ENCODE measurements around the gene SYT9. TPM values are rescaled to one million over a fixed set of nuclear protein-coding genes. Genes with fewer than 3 reads are reported as not detected.

Gene SYT9
- total RNA-seq, 2 experiments from 2014 or later, result not detected

GRCh38 chr11:7487360-7487759 is 235.7 kb downstream of the SYT9 start:
- H3K4me3 Mint-ChIP-seq, result no peak overlapping the region
- no peaks in the 10 kb centered on the region for H3K36me3 Mint-ChIP-seq (ENCODE audit: low read depth)
- CTCF ChIA-PET, result no interaction called here
- no peak overlapping the region for H3K27ac Mint-ChIP-seq
- POLR2A ChIA-PET, result no interaction called here
- DNase-seq (no peak), ATAC-seq (no peak)
- peaks cover 6% of the 10 kb centered on the region for H3K27me3 Mint-ChIP-seq (ENCODE audit: low read depth)
- no peaks in the 10 kb centered on the region for H3K4me1 Mint-ChIP-seq (ENCODE audit: low read depth)
- H3K9me3 Mint-ChIP-seq (ENCODE audit: insufficient read depth), result no peaks in the 10 kb centered on the region

DNA sequence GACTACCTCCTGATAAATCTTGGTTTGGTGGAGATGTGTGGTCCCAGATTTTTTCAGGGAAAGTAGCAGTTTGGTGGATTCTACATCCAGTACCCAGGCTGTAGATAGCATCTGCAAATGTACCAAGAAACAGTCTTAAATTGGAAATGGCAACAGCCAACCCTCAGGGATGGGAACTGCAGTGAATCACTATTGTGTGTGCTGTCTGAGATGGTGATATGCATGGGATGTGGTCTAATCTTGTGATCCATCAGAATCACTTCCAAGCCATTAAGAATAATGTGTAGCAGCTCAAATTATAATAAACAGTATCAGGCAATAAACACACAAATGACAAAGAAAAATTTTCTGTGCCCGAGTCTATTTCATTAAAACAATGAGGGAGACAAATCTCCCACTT is 237.0 kb downstream of the SYT9 start:
- CTCF ChIA-PET, result no interaction called here
- DNase-seq (no peak), ATAC-seq (no peak)
- POLR2A ChIA-PET, result no interaction called here
- Mint-ChIP-seq H3K36me3 (ENCODE audit: low read depth) (no peaks in the 10 kb centered on the region), H3K27ac (no peak overlapping the region), H3K27me3 (ENCODE audit: low read depth) (peaks cover 6% of the 10 kb centered on the region), H3K4me3 (no peak overlapping the region), H3K4me1 (ENCODE audit: low read depth) (no peaks in the 10 kb centered on the region), H3K9me3 (ENCODE audit: insufficient read depth) (no peaks in the 10 kb centered on the region)

DNA sequence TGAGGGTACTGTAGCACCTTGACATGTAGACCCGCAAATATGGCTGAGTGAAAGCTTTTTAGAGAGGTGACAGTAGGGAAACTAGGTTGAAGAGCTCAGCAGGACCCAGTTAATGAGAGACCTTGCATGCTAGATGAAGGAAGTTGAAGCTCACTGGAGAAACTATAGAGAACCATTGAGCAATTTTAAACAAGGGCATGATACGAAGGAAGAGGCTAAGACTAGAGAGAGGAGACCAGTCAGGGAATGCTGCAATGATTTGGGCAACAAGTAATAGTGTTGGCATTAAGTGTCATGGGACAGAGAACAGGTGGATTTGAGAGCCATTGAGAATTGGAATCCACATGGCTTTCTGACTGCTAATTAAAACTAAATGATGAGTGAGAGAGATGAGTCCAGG is 237.7 kb downstream of the SYT9 start:
- Mint-ChIP-seq H3K4me1 (ENCODE audit: low read depth) (no peaks in the 10 kb centered on the region), H3K9me3 (ENCODE audit: insufficient read depth) (no peaks in the 10 kb centered on the region), H3K27me3 (ENCODE audit: low read depth) (peaks cover 6% of the 10 kb centered on the region), H3K27ac (no peak overlapping the region), H3K36me3 (ENCODE audit: low read depth) (no peaks in the 10 kb centered on the region), H3K4me3 (no peak overlapping the region)
- DNase-seq, result no peak
- ChIA-PET CTCF (no interaction called here), POLR2A (no interaction called here)
- no peak for ATAC-seq

DNA sequence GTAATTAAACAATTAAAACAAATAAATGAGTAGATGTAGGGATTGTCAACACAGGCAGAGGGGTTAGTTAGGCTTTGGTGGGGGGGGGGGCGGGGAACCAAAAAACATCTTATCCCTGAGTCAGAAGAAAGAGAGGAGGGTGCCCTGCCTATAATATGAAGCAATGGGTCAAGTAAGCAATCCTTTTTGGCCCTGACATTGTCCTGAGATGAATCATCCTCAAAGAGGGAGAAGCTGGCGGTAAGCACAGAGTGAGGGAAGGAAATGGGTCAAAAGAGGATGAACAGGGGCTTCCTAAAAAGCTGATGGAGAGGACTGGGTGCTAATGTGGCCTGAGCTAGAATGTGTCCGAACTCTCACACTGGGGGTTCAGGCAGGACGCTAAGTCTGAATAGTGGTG is 238.3 kb downstream of the SYT9 start:
- DNase-seq, result no peak
- CTCF ChIA-PET, result interaction anchor here (1.2 to 1.3 kb wide), 2 partner anchors 22 to 48 kb away, joined by 3 to 4 read pairs; no protein-coding TSS in a partner anchor
- no peak overlapping the region for H3K4me3 Mint-ChIP-seq

DNA sequence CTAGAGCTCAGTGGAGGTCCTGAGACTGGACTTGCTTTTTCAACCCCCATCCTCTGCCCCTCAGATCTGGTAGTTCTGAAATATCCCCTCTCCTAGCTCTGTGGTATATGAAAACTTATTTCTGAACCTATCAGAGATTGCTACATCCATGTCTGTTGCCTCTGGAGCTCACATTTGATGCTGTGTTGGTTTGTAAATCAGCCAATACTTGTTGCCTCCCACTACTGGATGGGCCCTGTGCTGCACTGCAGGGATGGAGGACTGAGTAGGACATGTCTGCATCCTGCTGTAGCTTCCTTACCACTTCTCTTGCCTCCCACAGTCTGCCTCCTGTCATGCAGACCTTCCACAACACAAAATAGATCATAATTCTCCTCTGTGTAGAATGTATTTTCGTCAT is 238.8 kb downstream of the SYT9 start:
- no peak overlapping the region for H3K27ac Mint-ChIP-seq
- H3K27me3 Mint-ChIP-seq (ENCODE audit: low read depth), result peaks cover 6% of the 10 kb centered on the region
- no peak overlapping the region for H3K4me3 Mint-ChIP-seq
- ChIA-PET POLR2A (no interaction called here), CTCF (interaction anchor here (0.8 to 1.3 kb wide), 3 partner anchors 22 to 175 kb away, joined by 3 to 4 read pairs (median 3); no protein-coding TSS in a partner anchor)
- no peaks in the 10 kb centered on the region for H3K9me3 Mint-ChIP-seq (ENCODE audit: insufficient read depth)
- ATAC-seq, result no peak
- H3K36me3 Mint-ChIP-seq (ENCODE audit: low read depth), result no peaks in the 10 kb centered on the region
- no peak for DNase-seq
- H3K4me1 Mint-ChIP-seq (ENCODE audit: low read depth), result no peaks in the 10 kb centered on the region

More for the DNA sequence above, 238.3 kb downstream of the SYT9 start:
- peaks cover 6% of the 10 kb centered on the region for H3K27me3 Mint-ChIP-seq (ENCODE audit: low read depth)
- H3K4me1 Mint-ChIP-seq (ENCODE audit: low read depth), result no peaks in the 10 kb centered on the region
- H3K9me3 Mint-ChIP-seq (ENCODE audit: insufficient read depth), result no peaks in the 10 kb centered on the region
- POLR2A ChIA-PET, result no interaction called here
- no peak overlapping the region for H3K27ac Mint-ChIP-seq
- ATAC-seq, result no peak
- H3K36me3 Mint-ChIP-seq (ENCODE audit: low read depth), result no peaks in the 10 kb centered on the region

DNA sequence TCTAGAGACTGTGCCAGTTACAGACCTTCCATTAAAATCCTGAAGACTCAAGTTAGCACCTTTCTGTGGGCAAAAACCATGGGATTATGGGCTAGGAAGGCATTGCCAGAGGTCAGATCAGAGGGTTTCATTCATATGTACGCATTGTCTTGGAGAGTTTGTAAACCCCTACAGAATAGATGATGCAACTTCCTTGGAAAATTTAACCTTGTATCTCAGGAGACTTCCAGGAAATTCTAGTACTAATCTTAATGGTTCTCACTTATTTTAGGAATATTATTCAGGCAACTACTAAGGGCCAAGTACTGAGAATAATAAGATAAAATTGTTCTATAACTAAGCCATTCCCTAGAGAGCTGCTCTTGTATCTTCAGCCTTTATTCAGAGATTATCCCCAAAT is 240.5 kb downstream of the SYT9 start:
- H3K9me3 Mint-ChIP-seq (ENCODE audit: insufficient read depth), result no peaks in the 10 kb centered on the region
- DNase-seq, result no peak
- peaks cover 6% of the 10 kb centered on the region for H3K27me3 Mint-ChIP-seq (ENCODE audit: low read depth)
- POLR2A ChIA-PET, result no interaction called here
- peaks cover 2% of the 10 kb centered on the region for H3K4me1 Mint-ChIP-seq (ENCODE audit: low read depth)
- ATAC-seq, result no peak
- CTCF ChIA-PET, result no interaction called here
- H3K36me3 Mint-ChIP-seq (ENCODE audit: low read depth), result no peaks in the 10 kb centered on the region
- no peak overlapping the region for H3K27ac Mint-ChIP-seq
- H3K4me3 Mint-ChIP-seq, result no peak overlapping the region

DNA sequence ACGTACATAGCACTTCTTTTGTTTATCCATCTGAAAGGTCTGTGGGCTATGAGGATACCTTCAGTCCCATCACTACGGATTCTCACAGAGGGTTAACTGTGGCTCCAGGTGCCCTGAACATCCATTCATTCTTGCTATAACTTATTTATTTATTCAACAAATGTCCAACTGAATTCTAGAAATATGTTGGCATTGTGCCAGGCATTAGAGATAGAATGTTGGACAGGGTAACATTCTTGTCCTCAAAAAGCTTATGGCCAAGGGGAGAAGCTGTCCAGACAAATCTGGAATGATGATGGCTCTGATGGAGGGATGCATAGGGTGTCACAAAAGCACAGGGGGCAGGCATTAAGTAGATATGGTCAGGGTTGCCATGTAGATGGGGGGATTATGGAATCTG is 242.0 kb downstream of the SYT9 start:
- ChIA-PET CTCF (no interaction called here), POLR2A (no interaction called here)
- H3K9me3 Mint-ChIP-seq (ENCODE audit: insufficient read depth), result no peaks in the 10 kb centered on the region
- peaks cover 6% of the 10 kb centered on the region for H3K27me3 Mint-ChIP-seq (ENCODE audit: low read depth)
- H3K4me3 Mint-ChIP-seq, result no peak overlapping the region
- H3K36me3 Mint-ChIP-seq (ENCODE audit: low read depth), result no peaks in the 10 kb centered on the region
- H3K4me1 Mint-ChIP-seq (ENCODE audit: low read depth), result peaks cover 2% of the 10 kb centered on the region
- no peak overlapping the region for H3K27ac Mint-ChIP-seq
- no peak for DNase-seq
- no peak for ATAC-seq

DNA sequence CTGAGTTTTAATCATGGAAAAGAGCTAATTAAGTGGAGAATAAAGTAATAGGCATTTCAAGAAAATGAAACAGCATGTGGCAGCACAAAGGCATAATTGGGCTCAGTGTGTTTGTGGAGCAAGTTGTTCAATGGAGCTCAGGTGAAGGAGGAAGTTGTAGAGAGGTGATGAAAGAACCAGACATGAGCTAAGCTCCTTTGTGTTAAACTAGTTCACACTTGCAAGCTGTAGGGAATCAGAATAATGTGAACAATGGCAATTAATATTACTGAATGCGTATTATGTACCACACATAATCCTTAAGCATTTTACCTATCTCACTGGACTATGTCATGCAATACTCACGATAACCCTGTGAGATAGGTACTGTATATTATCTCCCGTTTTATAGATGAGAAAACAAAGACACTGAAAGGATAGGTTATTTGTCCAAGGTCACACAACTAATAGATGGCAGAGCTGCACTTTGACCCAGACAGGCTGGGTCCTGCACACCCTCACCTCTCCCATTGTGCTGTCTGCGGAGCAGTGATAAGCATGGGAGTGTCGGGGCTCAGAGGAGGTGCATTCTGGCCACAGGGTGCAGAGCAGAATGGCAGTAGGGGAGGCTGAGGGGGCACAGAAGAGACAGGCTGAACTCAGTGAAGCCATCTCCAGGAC is 242.5 kb downstream of the SYT9 start:
- Mint-ChIP-seq H3K27ac (no peak overlapping the region), H3K27me3 (ENCODE audit: low read depth) (peaks cover 8% of the 10 kb centered on the region), H3K4me1 (ENCODE audit: low read depth) (peaks cover 2% of the 10 kb centered on the region), H3K4me3 (no peak overlapping the region), H3K36me3 (ENCODE audit: low read depth) (no peaks in the 10 kb centered on the region), H3K9me3 (ENCODE audit: insufficient read depth) (no peaks in the 10 kb centered on the region)
- POLR2A ChIA-PET, result no interaction called here
- ATAC-seq, result no peak
- DNase-seq, result no peak
- CTCF ChIA-PET, result no interaction called here

- Mint-ChIP-seq H3K9me3 (ENCODE audit: insufficient read depth) (no peaks in the 10 kb centered on the region), H3K36me3 (ENCODE audit: low read depth) (no peaks in the 10 kb centered on the region), H3K27ac (no peak overlapping the region), H3K4me1 (ENCODE audit: low read depth) (peaks cover 2% of the 10 kb centered on the region), H3K27me3 (ENCODE audit: low read depth) (peaks cover 3% of the 10 kb centered on the region), H3K4me3 (no peak overlapping the region)
- ChIA-PET CTCF (interaction anchor here (1.5 kb wide), 1 partner anchor 56 kb away, joined by 6 read pairs; no protein-coding TSS in a partner anchor), POLR2A (no interaction called here)
- ATAC-seq (no peak), DNase-seq (no peak)
Measured at GRCh38 chr11:7495882-7496551, 244.3 kb downstream of the SYT9 start.

GRCh38 chr11:7498193-7498592 is 246.5 kb downstream of the SYT9 start:
- no peak for ATAC-seq
- H3K4me3 Mint-ChIP-seq, result no peak overlapping the region
- DNase-seq, result no peak
- peaks cover 3% of the 10 kb centered on the region for H3K27me3 Mint-ChIP-seq (ENCODE audit: low read depth)
- POLR2A ChIA-PET, result no interaction called here
- H3K9me3 Mint-ChIP-seq (ENCODE audit: insufficient read depth), result no peaks in the 10 kb centered on the region
- peaks cover 2% of the 10 kb centered on the region for H3K4me1 Mint-ChIP-seq (ENCODE audit: low read depth)
- CTCF ChIA-PET, result interaction anchor here (1.2 kb wide), 1 partner anchor 14 kb away, joined by 3 read pairs; no protein-coding TSS in a partner anchor
- no peaks in the 10 kb centered on the region for H3K36me3 Mint-ChIP-seq (ENCODE audit: low read depth)
- no peak overlapping the region for H3K27ac Mint-ChIP-seq

- Mint-ChIP-seq H3K36me3 (ENCODE audit: low read depth) (no peaks in the 10 kb centered on the region), H3K4me1 (ENCODE audit: low read depth) (peaks cover 2% of the 10 kb centered on the region), H3K4me3 (no peak overlapping the region), H3K27ac (no peak overlapping the region), H3K9me3 (ENCODE audit: insufficient read depth) (no peaks in the 10 kb centered on the region), H3K27me3 (ENCODE audit: low read depth) (peaks cover 3% of the 10 kb centered on the region)
- ChIA-PET CTCF (interaction anchor here (1.2 kb wide), 1 partner anchor 13 kb away, joined by 3 read pairs; no protein-coding TSS in a partner anchor), POLR2A (no interaction called here)
- ATAC-seq (no peak), DNase-seq (no peak)
Measured at GRCh38 chr11:7499081-7499480, 247.4 kb downstream of the SYT9 start.

DNA sequence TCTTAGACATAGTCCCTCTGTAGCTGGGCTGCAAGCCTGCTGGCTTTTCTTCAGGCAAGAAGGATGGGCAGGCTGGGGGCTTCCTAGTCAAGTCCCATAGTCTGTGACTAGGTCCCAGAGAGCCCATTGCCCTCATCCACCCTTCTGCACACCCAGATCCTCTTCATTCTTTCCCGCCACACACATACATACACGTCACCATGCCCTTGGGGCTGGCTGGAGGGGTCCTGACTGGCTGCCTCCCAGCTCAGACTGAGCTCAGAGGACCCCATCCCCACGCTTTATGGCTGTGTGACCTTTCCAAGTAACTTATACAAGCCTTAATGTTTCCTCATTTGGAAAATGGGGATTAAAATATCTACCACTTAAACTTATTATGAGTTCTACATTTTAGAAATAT is 248.5 kb downstream of the SYT9 start:
- H3K4me1 Mint-ChIP-seq (ENCODE audit: low read depth), result peaks cover 2% of the 10 kb centered on the region
- DNase-seq (no peak), ATAC-seq (no peak)
- no peaks in the 10 kb centered on the region for H3K9me3 Mint-ChIP-seq (ENCODE audit: insufficient read depth)
- peaks cover 3% of the 10 kb centered on the region for H3K27me3 Mint-ChIP-seq (ENCODE audit: low read depth)
- H3K4me3 Mint-ChIP-seq, result no peak overlapping the region
- POLR2A ChIA-PET, result no interaction called here
- no peaks in the 10 kb centered on the region for H3K36me3 Mint-ChIP-seq (ENCODE audit: low read depth)
- CTCF ChIA-PET, result no interaction called here
- no peak overlapping the region for H3K27ac Mint-ChIP-seq
